HepG2 (cell line): ENCODE data around the gene IL1R1. TPM values are rescaled to one million over a fixed set of nuclear protein-coding genes. Genes with fewer than 3 reads are reported as not detected.

Experiments
- ATAC-seq: fragments of 200-7000 bp; cut with Tn5 transposase; 3 replicates; pipeline ENCODE4 v1.9.1; 2020; ENCODE audit warnings: mild to moderate bottlenecking, moderate library complexity
- BruUV-seq: library from RNA; stranded (reverse); fragments of 400-500 nt; replicated peaks from 2 replicates; lab custom pipeline; 2021; lab: Mats Ljungman, UMichigan
- CTCF ChIA-PET: fragments of 300-600 bp; formaldehyde crosslinking; extraction: SDS; loops from one replicate; lab custom pipeline; 2021; ENCODE audit warnings: low total read pairs, inconsistent platforms, low intra/inter-chr PET ratio; lab: Yijun Ruan, JAX
- POLR2A ChIA-PET: fragments of 350-600 bp; sonication (Branson Sonifier 250); formaldehyde crosslinking; loops from one replicate; lab custom pipeline; 2020; ENCODE audit warnings: antibody characterized with exemption, inconsistent platforms; lab: Yijun Ruan, JAX
- DNase-seq: peaks from one replicate; pipeline ENCODE4 v3.0.0-alpha.2; 2015; ENCODE audit warnings: low spot score
- FAIRE-seq: peaks from 3 replicates; lab custom pipeline; 2011; peaks lifted over from hg19 to GRCh38; lab: Jason Lieb, UNC
- H2AFZ ChIP-seq: one replicate; pipeline ENCODE4 v1.6.1; 2011; ENCODE audit warnings: low read length, inconsistent platforms
- H3K27ac ChIP-seq: fragments of 300-600 bp; 3 replicates; pipeline ENCODE4 v1.8.0; 2011; ENCODE audit warnings: mixed run types, mild to moderate bottlenecking, mixed read lengths, low read length, inconsistent platforms; ENCODE audit not compliant: insufficient read depth; ENCODE audit errors: extremely low read length
- H3K27me3 ChIP-seq, 2 experiments: fragments of 200-600 bp in 1 of 2; 2 replicates in 1 of 2; 3 replicates in 1 of 2; pipeline versions ENCODE4 v1.6.0 to v1.8.0; 2011; ENCODE audit warnings: low read length in 2 of 2, mild to moderate bottlenecking in 2 of 2, moderate library complexity in 2 of 2, inconsistent platforms in 1 of 2; ENCODE audit not compliant: insufficient read depth in 2 of 2, control insufficient read depth in 1 of 2
- H3K36me3 ChIP-seq, 2 experiments: fragments of 200-600 bp in 1 of 2; replicated peaks in 1 of 2; 2 replicates in 1 of 2; 3 replicates in 1 of 2; pipeline versions ENCODE4 v1.5.1 to v1.8.0; 2011; ENCODE audit warnings: low read length in 2 of 2, inconsistent platforms in 1 of 2; ENCODE audit not compliant: insufficient read depth in 2 of 2, control insufficient read depth in 1 of 2
- H3K4me1 ChIP-seq: 2 replicates; pipeline ENCODE4 v1.5.1; 2012; ENCODE audit warnings: low read length, inconsistent platforms; ENCODE audit not compliant: insufficient read depth
- H3K4me2 ChIP-seq: 2 replicates; pipeline ENCODE4 v1.6.0; 2011; ENCODE audit warnings: low read depth, low read length, inconsistent platforms
- H3K4me3 ChIP-seq, 3 experiments: fragments of 200-600 bp in 1 of 3; sonication (generic), shearing (Covaris generic) in 1 of 3; replicated peaks in 1 of 3; 2 replicates each; pipeline ENCODE4 v1.5.1; 2011 to 2016; ENCODE audit warnings: low read length in 3 of 3, inconsistent platforms in 2 of 3, low read depth in 2 of 3, mild to moderate bottlenecking in 2 of 3, control low read depth in 1 of 3, mixed read lengths in 1 of 3; ENCODE audit not compliant: insufficient read depth in 1 of 3
- H3K79me2 ChIP-seq: one replicate; pipeline ENCODE4 v1.6.1; 2011; ENCODE audit warnings: low read length, inconsistent platforms; ENCODE audit not compliant: insufficient read depth
- H3K9ac ChIP-seq: 2 replicates; pipeline ENCODE4 v1.6.0; 2011; ENCODE audit warnings: mild to moderate bottlenecking, low read depth, low read length, inconsistent platforms; ENCODE audit not compliant: insufficient read depth
- H3K9me3 ChIP-seq: 2 replicates; pipeline ENCODE4 v1.5.1; 2012; ENCODE audit warnings: mild to moderate bottlenecking, low read length
- H4K20me1 ChIP-seq: 2 replicates; pipeline ENCODE4 v1.6.0; 2011; ENCODE audit warnings: inconsistent platforms, mild to moderate bottlenecking, low read length, moderate library complexity; ENCODE audit not compliant: insufficient read depth
- BRD4 ChIP-seq: sonication (generic); formaldehyde crosslinking; IDR thresholded peaks from 2 replicates; pipeline ENCODE4 v1.4.0; 2020; ENCODE audit warnings: missing genetic modification reagents
- CREB1 ChIP-seq, 2 experiments: fragments of 450-650 bp in 1 of 2; IDR thresholded peaks; 2 replicates each; pipeline ENCODE4 v1.6.1; 2016 to 2017; ENCODE audit warnings: control low read depth in 1 of 2, mild to moderate bottlenecking in 1 of 2, missing compliant biosample characterization in 1 of 2, missing genetic modification characterization in 1 of 2
- KLF13 ChIP-seq: sonication (generic); formaldehyde crosslinking; IDR thresholded peaks from 2 replicates; pipeline ENCODE4 v1.4.0; 2020; ENCODE audit warnings: mild to moderate bottlenecking, missing genetic modification reagents
- MIER2 ChIP-seq: IDR thresholded peaks from 2 replicates; pipeline ENCODE4 v1.6.1; 2016; ENCODE audit warnings: missing biosample characterization, missing genetic modification reagents
- RFX1 ChIP-seq: fragments of 450-650 bp; IDR thresholded peaks from 2 replicates; pipeline ENCODE4 v1.6.1; 2017
- SALL1 ChIP-seq: sonication (generic); formaldehyde crosslinking; IDR thresholded peaks from 2 replicates; pipeline ENCODE4 v1.8.0; 2022; ENCODE audit warnings: mild to moderate bottlenecking, missing genetic modification reagents
- TCF7 ChIP-seq: sonication (generic); IDR thresholded peaks from 2 replicates; pipeline ENCODE4 v1.6.1; 2016; ENCODE audit warnings: antibody characterized with exemption, low read depth
- ZFX ChIP-seq: sonication (generic); formaldehyde crosslinking; IDR thresholded peaks from 2 replicates; pipeline ENCODE4 v1.4.0; 2020; ENCODE audit warnings: mild to moderate bottlenecking, low read depth, missing genetic modification reagents, moderate library complexity
- ZFYVE20 ChIP-seq: sonication (generic); formaldehyde crosslinking; IDR thresholded peaks from 2 replicates; pipeline ENCODE4 v1.8.0; 2023; ENCODE audit warnings: low read depth, mild to moderate bottlenecking, moderate library complexity, missing genetic modification reagents, borderline replicate concordance
- ZNF253 ChIP-seq: sonication (generic); formaldehyde crosslinking; IDR thresholded peaks from 2 replicates; pipeline ENCODE4 v1.8.0; 2022; ENCODE audit warnings: mild to moderate bottlenecking, missing genetic modification reagents, borderline replicate concordance
- ZNF746 ChIP-seq: sonication (generic); formaldehyde crosslinking; IDR thresholded peaks from 2 replicates; pipeline ENCODE4 v1.8.0; 2022; ENCODE audit warnings: mild to moderate bottlenecking, missing genetic modification reagents
- ZNF782 ChIP-seq: sonication (generic); formaldehyde crosslinking; IDR thresholded peaks from 2 replicates; pipeline ENCODE4 v1.4.0; 2020; ENCODE audit warnings: missing genetic modification reagents, mild to moderate bottlenecking, borderline replicate concordance
- ZNF878 ChIP-seq: sonication (generic); formaldehyde crosslinking; IDR thresholded peaks from 2 replicates; pipeline ENCODE4 v1.8.1; 2023; ENCODE audit warnings: mild to moderate bottlenecking, missing genetic modification reagents, moderate library complexity
- WGBS: methylation state at CpG from one replicate; pipeline ENCODE4 v1.1.6; 2017; ENCODE audit warnings: low lambda C conversion rate; 5-methylcytosine and 5-hydroxymethylcytosine counted together
- in situ Hi-C: cut with HindIII; loops from 2 replicates; pipeline ENCODE4 v1.10.0; 2017; ENCODE audit warnings: low pct_unique_long_range_greater_than_20kb; ENCODE audit not compliant: extremely low pct_ligation_motif_present
- intact Hi-C: fragments of 100-400 bp; cut with micrococcal nuclease; formaldehyde crosslinking; loops from one replicate; pipeline ENCODE4 v1.10.0; 2022; ENCODE audit not compliant: unreplicated experiment
- polyA plus RNA-seq, 8 experiments: library from polyadenylated mRNA; depleted of rRNA in 3 of 8; stranded (reverse) in 7 of 8; unstranded in 1 of 8; fragments of >200 nt; fragmentation: Illumina TruSeq in 4 of 8; extraction: Trizol in 4 of 8; gene quantifications; 2 replicates each; pipeline versions ENCODE4 v1.2.1 to v1.2.3, GENCODE V29; 2011 to 2016; ENCODE audit warnings: low read depth in 4 of 8, missing spikeins in 1 of 8, mixed read lengths in 1 of 8; ENCODE audit not compliant: insufficient read depth in 1 of 8
- total RNA-seq, 5 experiments: library from RNA; depleted of rRNA; stranded (reverse); fragments of >200 nt; fragmentation: Illumina TruSeq; extraction: Trizol; gene quantifications; 2 replicates each; pipeline ENCODE4 v1.2.3, GENCODE V29; 2016; ENCODE audit warnings: low read depth in 1 of 5
- TF ChIP-seq, protein P1 (sequence below): sonication (generic); formaldehyde crosslinking; IDR thresholded peaks from 2 replicates; pipeline ENCODE4 v1.4.0; 2020; ENCODE audit warnings: mild to moderate bottlenecking, missing genetic modification reagents
- TF ChIP-seq, protein P2 (sequence below): sonication (generic); formaldehyde crosslinking; IDR thresholded peaks from 2 replicates; pipeline ENCODE4 v1.9.0; 2021; ENCODE audit warnings: missing genetic modification reagents, borderline replicate concordance
- TF ChIP-seq, protein P3 (sequence below): sonication (generic); formaldehyde crosslinking; IDR thresholded peaks from 2 replicates; pipeline ENCODE4 v1.5.0; 2020; ENCODE audit warnings: missing genetic modification reagents
- TF ChIP-seq, protein P4 (sequence below): sonication (generic); formaldehyde crosslinking; IDR thresholded peaks from 2 replicates; pipeline ENCODE4 v1.4.0; 2020; ENCODE audit warnings: low read depth, mild to moderate bottlenecking, missing genetic modification reagents
- TF ChIP-seq, protein P5 (sequence below): sonication (generic); formaldehyde crosslinking; IDR thresholded peaks from 2 replicates; pipeline ENCODE4 v1.5.0; 2020; ENCODE audit warnings: missing genetic modification reagents, mild to moderate bottlenecking, borderline replicate concordance

IL1R1 gene
- total and polyA plus RNA-seq, 2 of the 13 experiments (the other 11 are each of a cell fraction or from before 2014, with no cell fraction given): 38.0 to 93.1 TPM

DNA sequence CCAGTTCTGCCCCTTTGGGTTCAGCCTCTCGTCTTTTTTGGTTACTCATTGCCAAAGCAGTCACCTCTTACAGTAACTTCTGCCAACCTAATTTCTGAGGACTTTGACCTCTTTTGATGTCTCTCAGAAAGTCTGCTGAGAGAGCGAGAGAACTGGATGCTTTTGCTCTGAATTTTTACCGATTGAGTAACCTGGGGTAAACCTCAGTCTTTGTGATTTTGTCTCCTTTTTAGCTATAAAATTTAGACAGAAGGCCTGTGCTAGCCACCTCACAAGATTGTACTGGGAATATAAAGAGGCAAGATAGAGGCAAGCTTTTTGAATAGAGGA, 34.8 kb upstream of the IL1R1 start:
- WGBS: 0% methylated on average over 3 of the region's 3 CpGs
- no peaks in the 10 kb centered on the region for H4K20me1 ChIP-seq
- no peaks in the 10 kb centered on the region for H3K9me3 ChIP-seq
- BruUV-seq: no TSS peak
- H3K27me3 ChIP-seq: no peaks in the 10 kb centered on the region
- H3K79me2 ChIP-seq: no peaks in the 10 kb centered on the region
- H3K4me3 ChIP-seq: peak overlapping the region; percentile 12 to 35 (median 27); a peak in 3 of 6 replicates
- H3K9ac ChIP-seq: no peak overlapping the region
- peak overlapping the region; percentile 69 for H3K4me2 ChIP-seq
- in situ Hi-C loops (loop anchor here (10.0 kb wide), 1 partner anchor 83 kb away; no protein-coding TSS in a partner anchor), intact Hi-C loops (loop anchor here (2.0 to 5.0 kb wide), 2 partner anchors 35 to 77 kb away; partner anchors contain the start of gene IL1R1)
- H3K4me1 ChIP-seq: peaks cover 98% of the 10 kb centered on the region
- no peak overlapping the region for H2AFZ ChIP-seq
- peak; percentile 98 for DNase-seq
- ChIA-PET CTCF (no interaction called here), POLR2A (interaction anchor here (0.8 to 8.2 kb wide), 13 partner anchors 12 to 133 kb away, joined by 3 to 67 read pairs (median 4); partner anchors contain the start of gene IL1R1)
- no peaks in the 10 kb centered on the region; a peak in 1 of 5 replicates for H3K36me3 ChIP-seq
- ATAC-seq: peak; percentile 84
- FAIRE-seq: peak; percentile 98
- peak overlapping the region; percentile 57 for H3K27ac ChIP-seq
- TF ChIP-seq ZFX (CRISPR knock-in tag) (peak; percentile 25; the same call in 1 of the 2 replicates), TCF7 (peak; percentile 88), ZFYVE20 (no peak), KLF13 (CRISPR knock-in tag) (no peak), ZNF253 (CRISPR knock-in tag) (no peak), MIER2 (CRISPR knock-in tag) (peak; percentile 35; the same call in 1 of the 2 replicates), BRD4 (CRISPR knock-in tag) (no peak), ZNF746 (no peak; the same call in 1 of the 2 replicates), RFX1 (no peak), ZNF878 (CRISPR knock-in tag) (peak; percentile 47; the same call in 1 of the 2 replicates), ZNF782 (no peak), SALL1 (CRISPR knock-in tag) (peak; percentile 75; the same call in 1 of the 2 replicates), CREB1 (IDR thresholded peaks at IDR 0.05) (no peak), CREB1 (CRISPR knock-in tag; IDR thresholded peaks at IDR 0.05) (peak; percentile 71)
- TF ChIP-seq, protein P1, sequence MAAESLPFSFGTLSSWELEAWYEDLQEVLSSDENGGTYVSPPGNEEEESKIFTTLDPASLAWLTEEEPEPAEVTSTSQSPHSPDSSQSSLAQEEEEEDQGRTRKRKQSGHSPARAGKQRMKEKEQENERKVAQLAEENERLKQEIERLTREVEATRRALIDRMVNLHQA (CRISPR knock-in tag): 0 out of 2 replicates have a peak, but pooled peaks have one; percentile 63
- TF ChIP-seq, protein P2, sequence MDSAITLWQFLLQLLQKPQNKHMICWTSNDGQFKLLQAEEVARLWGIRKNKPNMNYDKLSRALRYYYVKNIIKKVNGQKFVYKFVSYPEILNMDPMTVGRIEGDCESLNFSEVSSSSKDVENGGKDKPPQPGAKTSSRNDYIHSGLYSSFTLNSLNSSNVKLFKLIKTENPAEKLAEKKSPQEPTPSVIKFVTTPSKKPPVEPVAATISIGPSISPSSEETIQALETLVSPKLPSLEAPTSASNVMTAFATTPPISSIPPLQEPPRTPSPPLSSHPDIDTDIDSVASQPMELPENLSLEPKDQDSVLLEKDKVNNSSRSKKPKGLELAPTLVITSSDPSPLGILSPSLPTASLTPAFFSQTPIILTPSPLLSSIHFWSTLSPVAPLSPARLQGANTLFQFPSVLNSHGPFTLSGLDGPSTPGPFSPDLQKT: no peak
- TF ChIP-seq, protein P3, sequence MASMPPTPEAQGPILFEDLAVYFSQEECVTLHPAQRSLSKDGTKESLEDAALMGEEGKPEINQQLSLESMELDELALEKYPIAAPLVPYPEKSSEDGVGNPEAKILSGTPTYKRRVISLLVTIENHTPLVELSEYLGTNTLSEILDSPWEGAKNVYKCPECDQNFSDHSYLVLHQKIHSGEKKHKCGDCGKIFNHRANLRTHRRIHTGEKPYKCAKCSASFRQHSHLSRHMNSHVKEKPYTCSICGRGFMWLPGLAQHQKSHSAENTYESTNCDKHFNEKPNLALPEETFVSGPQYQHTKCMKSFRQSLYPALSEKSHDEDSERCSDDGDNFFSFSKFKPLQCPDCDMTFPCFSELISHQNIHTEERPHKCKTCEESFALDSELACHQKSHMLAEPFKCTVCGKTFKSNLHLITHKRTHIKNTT (CRISPR knock-in tag): no peak
- TF ChIP-seq, protein P4, sequence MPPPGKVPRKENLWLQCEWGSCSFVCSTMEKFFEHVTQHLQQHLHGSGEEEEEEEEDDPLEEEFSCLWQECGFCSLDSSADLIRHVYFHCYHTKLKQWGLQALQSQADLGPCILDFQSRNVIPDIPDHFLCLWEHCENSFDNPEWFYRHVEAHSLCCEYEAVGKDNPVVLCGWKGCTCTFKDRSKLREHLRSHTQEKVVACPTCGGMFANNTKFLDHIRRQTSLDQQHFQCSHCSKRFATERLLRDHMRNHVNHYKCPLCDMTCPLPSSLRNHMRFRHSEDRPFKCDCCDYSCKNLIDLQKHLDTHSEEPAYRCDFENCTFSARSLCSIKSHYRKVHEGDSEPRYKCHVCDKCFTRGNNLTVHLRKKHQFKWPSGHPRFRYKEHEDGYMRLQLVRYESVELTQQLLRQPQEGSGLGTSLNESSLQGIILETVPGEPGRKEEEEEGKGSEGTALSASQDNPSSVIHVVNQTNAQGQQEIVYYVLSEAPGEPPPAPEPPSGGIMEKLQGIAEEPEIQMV: no peak
- TF ChIP-seq, protein P5, sequence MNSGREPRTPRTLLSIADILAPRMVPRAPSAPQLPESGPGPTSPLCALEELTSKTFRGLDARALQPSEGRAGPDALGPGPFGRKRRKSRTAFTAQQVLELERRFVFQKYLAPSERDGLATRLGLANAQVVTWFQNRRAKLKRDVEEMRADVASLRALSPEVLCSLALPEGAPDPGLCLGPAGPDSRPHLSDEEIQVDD (CRISPR knock-in tag): no peak
